NB4 (cell line): Measurements from ENCODE around the gene INTS15.
A peak's percentile ranks its signal among the peaks of the same experiment; 100 is the strongest.

ENCODE experiments used
- DNase-seq: peaks from one replicate; pipeline ENCODE4 v3.0.0; 2010; ENCODE audit warnings: low read depth
- H3K4me3 ChIP-seq: one replicate; pipeline ENCODE4 v1.5.1; 2011; ENCODE audit warnings: mild to moderate bottlenecking, low read depth, low read length, moderate library complexity
- MYC ChIP-seq: IDR thresholded peaks from 2 replicates; pipeline ENCODE4 v1.6.1; 2011; ENCODE audit warnings: low read depth, low read length
- POLR2A ChIP-seq: IDR thresholded peaks from 2 replicates; pipeline ENCODE4 v1.6.1; 2011; ENCODE audit warnings: mild to moderate bottlenecking; ENCODE audit not compliant: insufficient read length; ENCODE audit errors: extremely low read depth
- TF ChIP-seq, protein P1 (sequence below): IDR thresholded peaks from 2 replicates; pipeline ENCODE4 v1.6.1; 2011; ENCODE audit warnings: low read depth, low read length
- TF ChIP-seq, protein P2 (sequence below): IDR thresholded peaks from one replicate; pipeline ENCODE4 v1.5.1; 2012; ENCODE audit warnings: low read depth, low read length

The INTS15 gene

DNA sequence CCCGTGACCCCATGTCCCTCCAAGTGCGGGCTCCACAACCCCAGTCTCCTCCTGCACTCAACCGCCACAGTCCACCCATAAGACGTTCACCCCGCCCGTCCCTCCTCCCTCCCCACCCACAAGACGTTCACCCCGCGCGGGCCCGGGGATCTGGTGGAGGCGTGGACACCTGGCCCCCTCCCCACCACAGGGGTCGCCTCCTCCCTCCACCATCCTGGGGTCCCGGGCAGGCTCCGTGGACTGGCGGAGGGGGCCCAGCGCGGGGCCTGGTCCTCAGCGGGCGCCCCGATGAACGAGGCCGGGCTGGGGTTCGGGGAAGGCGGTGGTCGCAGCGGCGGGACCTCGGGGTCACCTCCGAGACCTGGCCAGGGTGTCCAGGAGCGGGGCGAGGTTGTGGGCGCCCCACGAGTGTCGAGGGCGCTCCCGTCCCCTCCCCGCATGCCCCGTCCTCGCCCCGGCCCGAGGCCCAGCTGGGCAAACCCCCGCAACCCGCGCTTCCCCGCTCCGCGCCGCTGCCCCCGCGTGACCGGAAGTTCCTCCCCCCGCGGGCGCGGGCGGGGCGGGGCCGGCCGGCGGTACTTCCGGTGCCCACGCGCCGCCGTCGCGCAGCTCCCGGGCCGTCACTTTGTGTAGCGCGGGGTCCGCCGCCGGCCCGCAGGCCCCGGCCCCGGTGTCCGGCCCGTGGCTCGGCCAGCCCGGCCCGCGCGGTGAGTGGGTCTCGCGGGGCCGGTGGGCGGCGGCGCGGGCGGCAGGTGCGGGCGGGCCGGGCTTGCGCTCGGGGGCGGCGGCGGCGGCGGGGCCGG is 47.1 kb downstream of the INTS15 start, which contains the start of gene ZNF316:
ZNF316 (plus strand) TSS at position 578 of the 803 bp plus-strand sequence. CDS start 5,092 bp downstream, outside the sequence.
- TF ChIP-seq MYC, result peak; percentile 48; the same call in 1 of the 2 replicates
- TF ChIP-seq, protein P1, sequence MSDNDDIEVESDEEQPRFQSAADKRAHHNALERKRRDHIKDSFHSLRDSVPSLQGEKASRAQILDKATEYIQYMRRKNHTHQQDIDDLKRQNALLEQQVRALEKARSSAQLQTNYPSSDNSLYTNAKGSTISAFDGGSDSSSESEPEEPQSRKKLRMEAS, result peak; percentile 52; the same call in 1 of the 2 replicates
- TF ChIP-seq, protein P2, sequence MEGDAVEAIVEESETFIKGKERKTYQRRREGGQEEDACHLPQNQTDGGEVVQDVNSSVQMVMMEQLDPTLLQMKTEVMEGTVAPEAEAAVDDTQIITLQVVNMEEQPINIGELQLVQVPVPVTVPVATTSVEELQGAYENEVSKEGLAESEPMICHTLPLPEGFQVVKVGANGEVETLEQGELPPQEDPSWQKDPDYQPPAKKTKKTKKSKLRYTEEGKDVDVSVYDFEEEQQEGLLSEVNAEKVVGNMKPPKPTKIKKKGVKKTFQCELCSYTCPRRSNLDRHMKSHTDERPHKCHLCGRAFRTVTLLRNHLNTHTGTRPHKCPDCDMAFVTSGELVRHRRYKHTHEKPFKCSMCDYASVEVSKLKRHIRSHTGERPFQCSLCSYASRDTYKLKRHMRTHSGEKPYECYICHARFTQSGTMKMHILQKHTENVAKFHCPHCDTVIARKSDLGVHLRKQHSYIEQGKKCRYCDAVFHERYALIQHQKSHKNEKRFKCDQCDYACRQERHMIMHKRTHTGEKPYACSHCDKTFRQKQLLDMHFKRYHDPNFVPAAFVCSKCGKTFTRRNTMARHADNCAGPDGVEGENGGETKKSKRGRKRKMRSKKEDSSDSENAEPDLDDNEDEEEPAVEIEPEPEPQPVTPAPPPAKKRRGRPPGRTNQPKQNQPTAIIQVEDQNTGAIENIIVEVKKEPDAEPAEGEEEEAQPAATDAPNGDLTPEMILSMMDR, result no peak
- DNase-seq, result peak; percentile 65
- H3K4me3 ChIP-seq, result peak within 1 kb of the TSS; percentile 70

DNA sequence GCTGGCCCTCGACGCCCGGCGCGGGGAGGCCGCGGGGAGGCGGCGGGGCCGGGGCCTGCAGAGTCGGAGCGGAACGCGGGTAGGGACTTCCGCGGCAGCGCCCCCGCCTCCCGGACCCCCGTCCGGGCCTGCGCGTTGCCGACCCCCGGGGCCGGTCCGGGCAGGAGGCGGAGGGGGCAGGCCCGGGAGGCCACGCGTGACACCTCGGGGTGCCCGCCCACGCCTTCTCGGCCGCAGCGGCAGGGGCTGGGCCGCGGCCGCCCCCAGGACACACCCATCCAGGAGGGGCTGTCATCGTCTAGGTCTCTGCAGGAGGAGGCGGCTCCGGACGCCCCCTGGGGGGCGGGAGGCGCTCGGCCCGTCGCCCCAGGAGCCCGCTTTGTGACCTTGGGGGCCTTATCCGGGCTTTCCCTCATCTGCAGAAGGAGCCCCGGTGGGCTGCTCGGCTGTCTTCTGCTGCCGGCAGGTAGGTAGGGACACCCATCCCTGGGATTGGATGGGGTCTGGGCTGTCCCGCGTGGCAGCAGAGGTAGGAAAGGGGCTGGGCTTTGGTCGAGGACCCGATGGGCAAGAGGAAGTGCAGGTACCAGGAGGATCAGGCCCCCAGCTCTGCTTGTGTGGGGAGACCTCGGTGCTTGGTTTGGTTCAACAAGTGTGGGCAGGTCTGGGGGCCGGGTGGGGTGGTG is 47.9 kb downstream of the INTS15 start:
- DNase-seq, result peak; percentile 87
- peak overlapping the region; percentile 70 for H3K4me3 ChIP-seq
- TF ChIP-seq, protein P1, result peak; percentile 53; the same call in 1 of the 2 replicates
- TF ChIP-seq, protein P2, result peak; percentile 54
- TF ChIP-seq MYC, result no peak
- TF ChIP-seq POLR2A, result no peak

DNA sequence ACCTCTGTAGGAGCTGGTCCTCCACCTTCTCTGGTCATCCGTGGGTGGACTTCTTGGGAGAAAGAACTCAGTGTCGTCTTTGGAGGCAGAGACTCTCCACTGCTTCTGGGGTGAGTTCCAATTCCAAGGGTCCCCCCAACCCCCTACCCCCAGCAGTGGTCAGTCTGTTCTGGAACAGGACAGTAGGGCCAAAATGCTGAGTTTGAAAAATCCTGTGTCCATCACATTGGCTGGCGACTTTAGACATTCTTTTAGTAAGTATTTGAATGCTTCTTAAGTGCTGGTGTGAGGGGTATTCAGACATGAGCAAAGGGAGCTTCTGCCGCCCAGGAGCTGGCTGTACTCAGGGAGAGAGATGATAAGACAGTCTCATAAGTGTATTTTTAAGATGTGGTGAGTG is 49.2 kb downstream of the INTS15 start:
- DNase-seq, result no peak
- H3K4me3 ChIP-seq, result peak overlapping the region; percentile 17

DNA sequence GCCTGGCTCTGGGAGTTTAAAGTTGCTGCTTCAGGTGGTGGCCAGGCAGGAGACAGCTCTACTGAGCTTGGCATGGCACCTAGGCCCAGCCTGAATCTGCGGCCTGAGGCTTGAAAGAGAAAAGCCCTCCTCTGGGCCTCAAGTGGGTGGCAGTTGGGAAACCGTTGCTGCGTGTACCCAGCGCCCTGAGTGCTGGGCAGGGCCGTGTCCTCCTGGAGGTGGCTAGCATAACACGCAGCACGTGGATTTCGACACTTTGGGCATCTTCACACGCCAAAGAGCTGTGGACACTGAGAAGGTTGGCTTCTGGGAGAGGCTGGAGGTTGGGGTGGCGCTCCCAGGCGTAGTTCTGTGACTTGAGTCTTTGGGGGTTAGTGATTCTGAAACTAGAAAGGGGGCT is 49.8 kb downstream of the INTS15 start:
- DNase-seq, result peak; percentile 39
- no peak overlapping the region for H3K4me3 ChIP-seq
- TF ChIP-seq POLR2A (no peak), MYC (no peak)
- TF ChIP-seq, protein P1, result no peak
- TF ChIP-seq, protein P2, result no peak

More for the DNA sequence above, 49.2 kb downstream of the INTS15 start:
- TF ChIP-seq, protein P2, result no peak
- TF ChIP-seq, protein P1, result no peak
- no peak for TF ChIP-seq POLR2A
- TF ChIP-seq MYC, result no peak

DNA sequence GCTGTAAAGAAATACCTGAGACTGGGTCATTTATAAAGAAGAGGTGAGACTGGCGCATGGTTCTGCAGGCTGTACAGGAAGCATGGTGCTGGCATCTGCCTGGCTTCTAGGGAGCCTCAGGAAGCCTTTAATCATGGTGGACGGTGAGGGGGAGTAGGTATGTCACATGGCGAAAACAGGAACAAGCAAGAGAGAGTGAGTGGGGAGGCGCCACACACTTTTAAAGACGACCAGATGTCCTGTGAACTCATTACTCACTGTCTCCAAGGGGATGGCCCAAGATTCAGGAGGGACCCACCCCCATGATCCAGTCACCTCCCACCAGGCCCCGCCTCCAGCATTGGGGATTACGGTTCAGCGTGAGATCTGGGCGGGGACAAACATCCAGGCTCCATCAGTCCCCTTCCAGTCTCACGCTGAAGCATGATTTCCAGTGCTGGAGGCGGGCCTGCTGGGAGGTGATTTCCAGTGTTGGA is 50.5 kb downstream of the INTS15 start:
- peak; percentile 93 for DNase-seq
- TF ChIP-seq, protein P2, result no peak
- peak; percentile 94 for TF ChIP-seq MYC
- TF ChIP-seq POLR2A, result no peak
- TF ChIP-seq, protein P1, result peak; percentile 95
- peak overlapping the region; percentile 1 for H3K4me3 ChIP-seq
